Measurements from ENCODE around the gene LACTBL1.

The LACTBL1 gene

GRCh38 chr1:22913421-22914141, 59.1 kb downstream of the LACTBL1 start:
- no peak for DNase-seq (ENCODE audit: low spot score)

DNA sequence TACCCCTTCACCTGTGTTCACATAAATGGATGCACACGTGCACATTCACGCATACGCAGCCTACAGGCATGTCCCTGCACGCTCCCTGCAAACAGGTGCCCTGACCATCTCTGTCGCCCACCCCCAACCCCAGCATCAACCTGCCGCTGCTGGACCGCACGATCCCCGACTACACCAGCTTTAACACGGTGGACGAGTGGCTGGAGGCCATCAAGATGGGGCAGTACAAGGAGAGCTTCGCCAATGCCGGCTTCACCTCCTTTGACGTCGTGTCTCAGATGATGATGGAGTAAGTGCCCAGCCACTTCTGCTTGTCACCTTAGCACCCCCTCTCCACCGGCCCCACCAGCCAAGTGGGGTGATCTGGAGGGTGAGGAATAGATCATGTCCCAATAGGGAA, 60.4 kb downstream of the LACTBL1 start:
- no peak for DNase-seq (ENCODE audit: low spot score)

GRCh38 chr1:22910986-22911651, 61.5 kb downstream of the LACTBL1 start:
- no peak for DNase-seq (ENCODE audit: low spot score)

DNA sequence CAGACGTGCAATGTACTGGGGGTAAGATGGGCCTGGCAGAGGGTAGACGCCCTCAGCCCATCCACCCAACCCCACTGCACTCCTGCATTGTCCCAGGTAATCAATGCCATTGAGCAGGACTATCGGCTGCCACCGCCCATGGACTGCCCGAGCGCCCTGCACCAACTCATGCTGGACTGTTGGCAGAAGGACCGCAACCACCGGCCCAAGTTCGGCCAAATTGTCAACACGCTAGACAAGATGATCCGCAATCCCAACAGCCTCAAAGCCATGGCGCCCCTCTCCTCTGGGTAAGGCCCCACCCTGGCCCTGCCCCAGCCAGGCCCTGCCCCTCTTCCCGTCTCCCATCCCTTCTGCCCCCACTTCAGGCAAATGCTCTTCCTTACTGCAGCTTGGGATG, 62.4 kb downstream of the LACTBL1 start:
- DNase-seq (ENCODE audit: low spot score) = no peak

GRCh38 chr1:22908880-22909426, 63.7 kb downstream of the LACTBL1 start:
- no peak for DNase-seq (ENCODE audit: low spot score)

GRCh38 chr1:22907528-22907927, 65.1 kb downstream of the LACTBL1 start:
- no peak for DNase-seq (ENCODE audit: low spot score)

GRCh38 chr1:22906968-22907367, 65.7 kb downstream of the LACTBL1 start:
- DNase-seq (ENCODE audit: low spot score) = no peak

DNA sequence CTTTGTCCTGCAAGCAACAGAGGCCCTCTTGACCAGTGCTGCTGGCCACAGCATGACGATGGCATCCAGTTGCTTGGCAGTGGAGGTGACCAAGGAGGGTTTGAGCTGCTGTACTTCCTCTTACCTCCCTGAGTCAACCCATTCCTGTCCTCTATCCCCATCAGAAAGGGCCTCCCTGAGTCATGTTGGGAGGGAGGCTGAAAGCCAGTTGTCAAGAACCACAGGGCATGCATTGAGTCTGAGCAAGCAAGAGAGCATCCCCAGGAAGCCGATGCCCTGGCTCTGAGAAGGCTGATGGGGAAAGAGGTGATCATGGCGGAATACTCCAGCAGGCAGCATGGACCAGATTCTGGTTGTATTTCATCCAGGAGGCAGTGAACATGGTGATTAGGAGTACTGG, 69.6 kb downstream of the LACTBL1 start:
- peak; percentile 75 for DNase-seq (ENCODE audit: low spot score)

Data from AG08395 (cell line).